Mesendoderm (in vitro differentiated cells): ENCODE data around the gene CELA3B.
"Not testable (repeated sequence)": the region's sequence is repeated elsewhere in the genome, so short reads cannot be mapped to it uniquely, and the experiment has no call there.

Experiments used
- DNase-seq: peaks from one replicate; pipeline ENCODE4 v3.0.0; 2013
- H2AK5ac ChIP-seq: 2 replicates; pipeline ENCODE4 v1.6.1; 2013; ENCODE audit warnings: low read length, inconsistent platforms
- H2BK120ac ChIP-seq: 2 replicates; pipeline ENCODE4 v1.6.1; 2013; ENCODE audit warnings: low read depth, mild to moderate bottlenecking, low read length, moderate library complexity, mixed read lengths
- H2BK15ac ChIP-seq: replicated peaks from 2 replicates; pipeline ENCODE4 v1.6.1; 2013; ENCODE audit warnings: low read depth, mild to moderate bottlenecking, moderate library complexity
- H2BK5ac ChIP-seq: 2 replicates; pipeline ENCODE4 v1.6.1; 2013; ENCODE audit warnings: low read length, inconsistent platforms
- H3K18ac ChIP-seq: 2 replicates; pipeline ENCODE4 v1.6.1; 2013; ENCODE audit warnings: mild to moderate bottlenecking, low read length, mixed read lengths
- H3K23ac ChIP-seq: one replicate; pipeline ENCODE4 v1.6.1; 2013; ENCODE audit warnings: low read length
- H3K27ac ChIP-seq: 2 replicates; pipeline ENCODE4 v1.5.1; 2013; ENCODE audit warnings: low read depth, mild to moderate bottlenecking, inconsistent platforms, low read length, moderate library complexity
- H3K27me3 ChIP-seq: 2 replicates; pipeline ENCODE4 v1.6.1; 2013; ENCODE audit warnings: low read length, control low read depth, mild to moderate bottlenecking, inconsistent platforms; ENCODE audit not compliant: insufficient read depth, poor library complexity
- H3K36me3 ChIP-seq: 2 replicates; pipeline ENCODE4 v1.6.1; 2013; ENCODE audit warnings: low read length, inconsistent platforms; ENCODE audit not compliant: control insufficient read depth, insufficient read depth
- H3K4ac ChIP-seq: one replicate; pipeline ENCODE4 v1.6.1; 2013; ENCODE audit warnings: low read depth, mild to moderate bottlenecking, low read length, moderate library complexity
- H3K4me1 ChIP-seq: 2 replicates; pipeline ENCODE4 v1.6.1; 2013; ENCODE audit warnings: low read depth, low read length, inconsistent platforms; ENCODE audit not compliant: control insufficient read depth
- H3K4me2 ChIP-seq: 2 replicates; pipeline ENCODE4 v1.6.1; 2013; ENCODE audit warnings: low read length
- H3K4me3 ChIP-seq: 2 replicates; pipeline ENCODE4 v1.5.1; 2013; ENCODE audit warnings: mild to moderate bottlenecking, low read length
- H3K56ac ChIP-seq: one replicate; pipeline ENCODE4 v1.6.1; 2013; ENCODE audit warnings: low read length
- H3K79me1 ChIP-seq: 2 replicates; pipeline ENCODE4 v1.6.1; 2013; ENCODE audit warnings: low read length, inconsistent platforms
- H3K79me2 ChIP-seq: 2 replicates; pipeline ENCODE4 v1.6.1; 2013; ENCODE audit warnings: mild to moderate bottlenecking, low read length; ENCODE audit not compliant: control insufficient read depth, insufficient read depth
- H3K9ac ChIP-seq: 2 replicates; pipeline ENCODE4 v1.6.1; 2013; ENCODE audit warnings: low read length, inconsistent platforms
- H4K5ac ChIP-seq: one replicate; pipeline ENCODE4 v1.6.1; 2013; ENCODE audit warnings: low read length
- H4K8ac ChIP-seq: one replicate; pipeline ENCODE4 v1.6.1; 2013; ENCODE audit warnings: low read depth, mild to moderate bottlenecking, control low read depth, low read length, moderate library complexity
- WGBS: extraction: QIAGEN DNeasy Blood & Tissue Kit; methylation state at CpG from one replicate; pipeline ENCODE4 v1.1.7; 2013; ENCODE audit warnings: low lambda C conversion rate, missing lambda C conversion rate; ENCODE audit not compliant: insufficient coverage; ENCODE audit errors: extremely low coverage; 5-methylcytosine and 5-hydroxymethylcytosine counted together

Gene CELA3B

DNA sequence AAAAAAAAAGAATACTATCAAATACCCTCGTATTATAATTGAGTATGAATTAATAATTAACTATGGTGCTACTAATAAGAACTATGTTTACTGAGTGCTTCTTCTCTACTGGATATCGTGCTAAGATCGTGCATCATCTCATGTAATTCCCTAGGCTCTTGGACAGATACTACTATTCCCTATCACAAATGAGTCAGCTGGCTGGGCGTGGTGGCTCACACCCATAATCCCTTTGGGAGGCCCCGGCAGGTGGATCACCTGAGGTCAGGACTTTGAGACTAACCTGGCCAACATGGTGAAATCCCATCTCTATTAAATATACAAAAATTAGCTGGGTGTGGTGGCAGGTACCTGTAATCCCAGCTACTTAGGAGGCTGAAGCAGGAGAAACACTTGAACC, 9.1 kb downstream of the CELA3B start:
- not testable (repeated sequence) for H3K27ac ChIP-seq

DNA sequence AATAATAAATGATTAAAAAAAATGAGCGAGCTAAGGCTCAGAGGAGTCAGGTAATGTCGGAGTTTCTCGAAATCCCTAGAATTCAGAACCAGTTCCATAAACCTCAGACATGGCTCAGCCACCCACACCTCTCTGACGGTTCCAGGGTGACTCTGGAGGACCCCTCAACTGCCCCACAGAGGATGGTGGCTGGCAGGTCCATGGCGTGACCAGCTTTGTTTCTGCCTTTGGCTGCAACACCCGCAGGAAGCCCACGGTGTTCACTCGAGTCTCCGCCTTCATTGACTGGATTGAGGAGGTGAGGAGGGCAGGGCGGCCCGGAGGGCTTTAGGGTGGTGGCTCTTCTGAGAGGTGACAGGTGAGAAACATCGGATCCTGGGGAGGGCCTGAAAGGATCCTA, 9.6 kb downstream of the CELA3B start:
- not testable (repeated sequence) for H3K36me3 ChIP-seq, H3K56ac ChIP-seq, H3K27me3 ChIP-seq, H3K79me1 ChIP-seq, H3K4ac ChIP-seq, DNase-seq, H2BK5ac ChIP-seq, H3K79me2 ChIP-seq, H3K4me1 ChIP-seq, H3K9ac ChIP-seq, H3K27ac ChIP-seq, H2BK15ac ChIP-seq, H3K23ac ChIP-seq, H4K8ac ChIP-seq, H3K18ac ChIP-seq, H2BK120ac ChIP-seq, H2AK5ac ChIP-seq, H3K4me3 ChIP-seq, H4K5ac ChIP-seq, H3K4me2 ChIP-seq
- WGBS, result no CpG with 5 or more reads among the region's 12 CpGs

More for the DNA sequence above, 9.1 kb downstream of the CELA3B start:
- not testable (repeated sequence) for H3K23ac ChIP-seq, H3K4ac ChIP-seq, H3K18ac ChIP-seq, H3K79me2 ChIP-seq, H2BK5ac ChIP-seq, H3K4me2 ChIP-seq, H3K4me3 ChIP-seq, H3K4me1 ChIP-seq, H3K9ac ChIP-seq, H2BK15ac ChIP-seq, H3K56ac ChIP-seq, H2BK120ac ChIP-seq, H4K8ac ChIP-seq, DNase-seq, H3K79me1 ChIP-seq, H4K5ac ChIP-seq, H2AK5ac ChIP-seq, H3K27me3 ChIP-seq, H3K36me3 ChIP-seq
- WGBS, result no CpG with 5 or more reads among the region's 5 CpGs

DNA sequence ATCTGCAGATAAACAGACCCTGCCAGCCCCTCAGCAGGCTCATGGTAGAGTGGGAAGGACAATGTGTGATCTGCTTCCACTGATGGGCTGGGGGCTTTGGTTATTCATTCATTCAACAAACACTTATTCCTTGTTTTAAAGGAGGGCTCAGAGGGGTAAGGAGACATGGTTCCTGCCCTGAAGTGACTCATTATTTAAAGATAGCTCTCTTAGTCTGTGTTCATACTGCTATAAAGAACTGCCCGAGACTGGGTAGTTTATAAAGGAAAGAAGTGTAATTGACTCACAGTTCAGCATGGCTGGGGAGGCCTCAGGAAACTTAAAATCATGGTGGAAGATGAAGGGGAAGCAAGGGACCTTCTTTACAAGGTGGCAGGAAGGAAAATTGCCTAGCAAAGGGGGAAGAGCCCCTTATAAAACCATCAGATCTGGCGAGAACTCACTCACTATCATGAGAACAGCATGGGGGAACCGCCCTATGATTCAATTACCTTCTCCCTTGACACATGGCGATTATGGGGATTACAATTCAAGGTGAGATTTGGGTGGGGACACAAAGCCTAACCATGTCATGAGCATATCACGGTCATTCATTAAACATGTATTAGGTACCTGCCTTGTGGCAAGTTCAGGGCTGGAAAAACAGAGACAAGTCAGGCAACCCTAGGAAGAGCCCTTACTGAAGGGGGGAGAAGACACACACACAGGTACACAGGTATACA, 13.0 kb downstream of the CELA3B start:
- no CpG with 5 or more reads among the region's 5 CpGs for WGBS
- not testable (repeated sequence) for H3K4me2 ChIP-seq

DNA sequence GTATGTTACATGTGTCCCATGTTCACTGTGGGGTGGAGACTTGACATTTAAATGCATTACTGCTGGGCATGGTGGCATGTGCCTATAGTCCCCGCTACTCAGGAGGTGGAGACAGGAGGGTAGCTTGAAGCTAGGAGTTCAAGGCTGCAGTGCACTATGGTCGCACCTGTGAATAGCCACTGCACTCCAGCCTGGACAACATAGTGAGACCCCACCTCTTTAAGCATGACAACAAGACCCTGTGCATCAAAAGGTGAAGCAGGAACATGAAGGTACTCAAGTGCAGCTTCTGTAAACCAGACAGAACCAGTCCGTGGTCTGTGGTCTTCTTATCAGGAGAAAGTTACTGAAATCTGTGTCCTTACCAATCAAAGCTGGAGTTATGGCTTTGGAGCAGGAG, 15.4 kb downstream of the CELA3B start:
- H3K9ac ChIP-seq, H3K18ac ChIP-seq, H3K79me2 ChIP-seq, H3K27me3 ChIP-seq, H3K79me1 ChIP-seq, H2BK5ac ChIP-seq, H2BK120ac ChIP-seq, H3K27ac ChIP-seq, H3K56ac ChIP-seq, H3K4me3 ChIP-seq, H3K23ac ChIP-seq, H4K5ac ChIP-seq, DNase-seq, H2AK5ac ChIP-seq, H2BK15ac ChIP-seq, H3K4me2 ChIP-seq, H3K36me3 ChIP-seq, H3K4me1 ChIP-seq, H4K8ac ChIP-seq, H3K4ac ChIP-seq: not testable (repeated sequence)
- WGBS, result no CpG with 5 or more reads among the region's 3 CpGs

More for the DNA sequence above, 13.0 kb downstream of the CELA3B start:
- not testable (repeated sequence) for H3K79me1 ChIP-seq, H3K27ac ChIP-seq, H3K9ac ChIP-seq, H4K8ac ChIP-seq, DNase-seq, H3K4me3 ChIP-seq, H3K18ac ChIP-seq, H2BK5ac ChIP-seq, H3K79me2 ChIP-seq, H3K27me3 ChIP-seq, H4K5ac ChIP-seq, H3K4ac ChIP-seq, H2BK120ac ChIP-seq, H3K4me1 ChIP-seq, H3K56ac ChIP-seq, H3K36me3 ChIP-seq, H3K23ac ChIP-seq, H2BK15ac ChIP-seq, H2AK5ac ChIP-seq

DNA sequence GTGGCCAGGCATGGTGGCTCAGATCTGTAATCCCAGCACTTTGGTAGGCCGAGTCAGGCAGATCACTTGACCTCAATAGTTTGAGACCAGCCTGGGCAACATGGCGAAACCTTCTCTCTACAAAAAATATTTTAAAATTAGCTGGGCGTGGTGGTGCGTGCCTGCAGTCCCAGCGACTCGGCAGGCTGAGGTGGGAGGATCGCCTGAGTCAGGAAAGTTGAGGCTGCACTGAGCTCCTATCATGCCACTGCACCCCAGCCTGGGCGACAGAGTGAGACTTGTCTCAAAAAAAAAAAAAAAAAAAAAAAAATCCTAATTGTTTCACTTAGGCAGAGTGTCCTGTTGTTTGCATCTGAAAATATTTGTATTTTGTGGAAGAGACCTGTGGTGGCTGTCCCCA, 17.9 kb downstream of the CELA3B start:
- not testable (repeated sequence) for H3K4me3 ChIP-seq, H3K9ac ChIP-seq, H3K27ac ChIP-seq, H3K18ac ChIP-seq, H3K56ac ChIP-seq, H3K4ac ChIP-seq, H2BK5ac ChIP-seq, H2AK5ac ChIP-seq, DNase-seq, H3K4me1 ChIP-seq, H3K4me2 ChIP-seq, H3K79me1 ChIP-seq, H4K5ac ChIP-seq, H3K27me3 ChIP-seq, H3K36me3 ChIP-seq, H2BK120ac ChIP-seq, H4K8ac ChIP-seq, H3K79me2 ChIP-seq, H3K23ac ChIP-seq, H2BK15ac ChIP-seq
- WGBS, result no CpG with 5 or more reads among the region's 8 CpGs

DNA sequence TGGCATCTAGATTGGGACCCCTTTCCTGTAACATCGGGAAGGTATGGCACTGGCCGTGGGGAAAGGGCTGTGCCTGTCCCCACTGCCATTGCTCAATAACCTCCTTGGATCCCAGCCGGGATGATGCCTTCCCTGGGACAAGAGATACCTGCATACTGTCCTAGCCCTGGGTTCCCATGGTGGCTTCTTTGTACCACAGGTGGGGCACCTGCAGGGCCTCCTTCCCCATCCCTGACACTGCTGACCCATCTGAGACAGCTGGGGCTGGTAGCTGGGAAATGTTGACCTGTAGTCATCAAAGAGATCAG, 19.8 kb downstream of the CELA3B start:
- not testable (repeated sequence) for DNase-seq, H4K5ac ChIP-seq, H3K56ac ChIP-seq, H2BK120ac ChIP-seq, H2AK5ac ChIP-seq, H3K79me2 ChIP-seq, H3K36me3 ChIP-seq, H2BK5ac ChIP-seq, H3K4me3 ChIP-seq, H3K4me2 ChIP-seq, H3K23ac ChIP-seq, H2BK15ac ChIP-seq, H3K18ac ChIP-seq, H3K79me1 ChIP-seq, H3K4me1 ChIP-seq, H3K4ac ChIP-seq, H3K9ac ChIP-seq, H3K27me3 ChIP-seq, H4K8ac ChIP-seq, H3K27ac ChIP-seq
- WGBS, result no CpG with 5 or more reads among the region's 3 CpGs
